HL-60 (cell line): Measurements from ENCODE around the gene OS9. TPM values are rescaled to one million over a fixed set of nuclear protein-coding genes. Genes with fewer than 3 reads are reported as not detected.
A peak's percentile ranks its signal among the peaks of the same experiment; 100 is the strongest.

Experiments used
- DNase-seq, 2 experiments: peaks; one replicate each; pipeline ENCODE4 v3.0.0-alpha.2; 2010 to 2020; ENCODE audit warnings: low read depth in 1 of 2, low spot score in 1 of 2
- H3K27ac ChIP-seq: fragments of 250-450 bp; sonication (Bioruptor Pico); replicated peaks from 2 replicates; pipeline ENCODE4 v1.5.1; 2020; ENCODE audit warnings: mild to moderate bottlenecking, moderate library complexity
- H3K27me3 ChIP-seq: fragments of 250-450 bp; sonication (Bioruptor Pico); 2 replicates; pipeline ENCODE4 v1.5.1; 2021; ENCODE audit warnings: mild to moderate bottlenecking, moderate library complexity; ENCODE audit not compliant: insufficient read depth, poor library complexity, severe bottlenecking
- H3K4me3 ChIP-seq: replicated peaks from 2 replicates; pipeline ENCODE4 v1.5.1; 2011; ENCODE audit warnings: mild to moderate bottlenecking, control low read depth, low read length; ENCODE audit not compliant: insufficient read depth
- CTCF ChIP-seq: IDR thresholded peaks from one replicate; pipeline ENCODE4 v1.5.1; 2011; ENCODE audit warnings: low read length, control low read depth, inconsistent platforms; ENCODE audit not compliant: insufficient read depth
- GABPA ChIP-seq: IDR thresholded peaks from 2 replicates; pipeline ENCODE4 v1.6.1; 2012; ENCODE audit warnings: low read depth
- POLR2AphosphoS5 ChIP-seq: IDR thresholded peaks from 2 replicates; pipeline ENCODE4 v1.6.1; 2012; ENCODE audit warnings: low read depth
- REST ChIP-seq: IDR thresholded peaks from 2 replicates; pipeline ENCODE4 v1.6.1; 2012; ENCODE audit warnings: low read depth; ENCODE audit not compliant: insufficient replicate concordance
- SPI1 ChIP-seq: IDR thresholded peaks from 2 replicates; pipeline ENCODE4 v1.6.1; 2012; ENCODE audit warnings: low read depth, mild to moderate bottlenecking, borderline replicate concordance
- microRNA-seq: library from miRNA; unstranded; fragments of <30 nt; microRNA quantifications from one replicate; pipeline ENCODE4, GENCODE V29; 2018

Gene OS9

GRCh38 chr12:57770734-57771133, 76.8 kb downstream of the OS9 start:
- peaks cover 13% of the 10 kb centered on the region for H3K27me3 ChIP-seq
- DNase-seq = no peak
- peak overlapping the region; percentile 79 for H3K4me3 ChIP-seq
- H3K27ac ChIP-seq = peak overlapping the region; percentile 96
- TF ChIP-seq GABPA = no peak
- TF ChIP-seq SPI1 = no peak
- TF ChIP-seq REST = no peak
- TF ChIP-seq POLR2AphosphoS5 = no peak
- TF ChIP-seq CTCF = no peak

Small RNAs within 50 kb of the gene (microRNA-seq; reads per million reads assigned to microRNA genes)
- gene MIR6759 = not detected
